ENCODE measurements around the gene CRHR2. TPM values are rescaled to one million over a fixed set of nuclear protein-coding genes. Genes with fewer than 3 reads are reported as not detected.

The CRHR2 gene
- polyA plus RNA-seq, 1 of the 3 experiments (the other 2 are of a cell fraction): not detected

GRCh38 chr7:30713392-30713791 is 31.1 kb upstream of the CRHR2 start:
- no peaks in the 10 kb centered on the region for H3K79me2 ChIP-seq (ENCODE audit: insufficient read depth)
- ChIA-PET CTCF (interaction anchor here (0.8 to 1.1 kb wide), 3 partner anchors 21 to 27 kb away, joined by 3 to 4 read pairs (median 3); no protein-coding TSS in a partner anchor), POLR2A (no interaction called here)
- WGBS (ENCODE audit: low lambda C conversion rate): 43% methylated on average over 5 of the region's 6 CpGs
- no peaks in the 10 kb centered on the region for H3K36me3 ChIP-seq (replicated peaks in 1 of 2; ENCODE audit: control insufficient read depth in 1 of 2, insufficient read depth in 2 of 2, low read length in 1 of 2)
- no peaks in the 10 kb centered on the region; the same call in 1 of the 2 replicates for H3K9me3 ChIP-seq
- no peaks in the 10 kb centered on the region for H4K20me1 ChIP-seq (ENCODE audit: insufficient read depth)
- H2AFZ ChIP-seq (ENCODE audit: low read depth): no peak overlapping the region
- DNase-seq: no peak
- H3K9me2 ChIP-seq: no peaks in the 10 kb centered on the region
- H3K4me2 ChIP-seq: no peak overlapping the region
- TF ChIP-seq FOSL2 (IDR thresholded peaks at IDR 0.05; ENCODE audit: borderline replicate concordance, low read depth): no peak
- no peak for TF ChIP-seq MXI1 (IDR thresholded peaks at IDR 0.05; ENCODE audit: low read depth, low read length)
- TF ChIP-seq NFIC (IDR thresholded peaks at IDR 0.05; ENCODE audit: borderline replicate concordance): no peak
- TF ChIP-seq, protein P1, sequence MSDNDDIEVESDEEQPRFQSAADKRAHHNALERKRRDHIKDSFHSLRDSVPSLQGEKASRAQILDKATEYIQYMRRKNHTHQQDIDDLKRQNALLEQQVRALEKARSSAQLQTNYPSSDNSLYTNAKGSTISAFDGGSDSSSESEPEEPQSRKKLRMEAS (IDR thresholded peaks at IDR 0.05; ENCODE audit: low read depth): no peak
- no peaks in the 10 kb centered on the region for H3K4me1 ChIP-seq (ENCODE audit: control insufficient read depth in 1 of 2, insufficient read depth in 2 of 2, low read depth in 1 of 2, low read length in 1 of 2)
- H3K27me3 ChIP-seq (ENCODE audit: insufficient read depth): no peaks in the 10 kb centered on the region; the same call in 1 of the 2 replicates
- no peak overlapping the region for H3K9ac ChIP-seq
- H3F3A ChIP-seq (replicated peaks; ENCODE audit: insufficient read depth): no peaks in the 10 kb centered on the region
- no peak overlapping the region for H3K4me3 ChIP-seq (ENCODE audit: low read depth in 2 of 2, low read length in 1 of 2)
- no peak overlapping the region for H3K27ac ChIP-seq (ENCODE audit: low read depth in 2 of 2, low read length in 1 of 2)

- H3K27ac ChIP-seq (ENCODE audit: low read depth in 2 of 2, low read length in 1 of 2): no peak overlapping the region
- H3K4me2 ChIP-seq: no peak overlapping the region
- POLR2A ChIA-PET: no interaction called here
- CTCF ChIA-PET: interaction anchor here (1.0 to 4.0 kb wide), 4 partner anchors 9 to 29 kb away, joined by 4 to 19 read pairs (median 12); partner anchors contain the start of gene CRHR2
- no peaks in the 10 kb centered on the region for H3K9me2 ChIP-seq
- no peaks in the 10 kb centered on the region for H3K9me3 ChIP-seq
- no peak for DNase-seq
- H3K79me2 ChIP-seq (ENCODE audit: insufficient read depth): no peaks in the 10 kb centered on the region
- H3K4me1 ChIP-seq (ENCODE audit: control insufficient read depth in 1 of 2, insufficient read depth in 2 of 2, low read depth in 1 of 2, low read length in 1 of 2): peaks cover 0 to 1% of the 10 kb centered on the region in 2 experiments; a peak in 1 of 4 replicates
- no peaks in the 10 kb centered on the region; the same call in none of the 2 replicates for H3K27me3 ChIP-seq (ENCODE audit: insufficient read depth)
- no peak overlapping the region for H3K9ac ChIP-seq
- no peaks in the 10 kb centered on the region for H3F3A ChIP-seq (replicated peaks; ENCODE audit: insufficient read depth)
- no peaks in the 10 kb centered on the region for H4K20me1 ChIP-seq (ENCODE audit: insufficient read depth)
- no peak overlapping the region for H3K4me3 ChIP-seq (ENCODE audit: low read depth in 2 of 2, low read length in 1 of 2)
- H2AFZ ChIP-seq (ENCODE audit: low read depth): no peak overlapping the region
- no peaks in the 10 kb centered on the region for H3K36me3 ChIP-seq (replicated peaks in 1 of 2; ENCODE audit: control insufficient read depth in 1 of 2, insufficient read depth in 2 of 2, low read length in 1 of 2)
- WGBS (ENCODE audit: low lambda C conversion rate): 55% methylated on average over 4 of the region's 4 CpGs
- TF ChIP-seq RAD21 (IDR thresholded peaks at IDR 0.05; ENCODE audit: low read length): no peak
- TF ChIP-seq SMC3 (IDR thresholded peaks at IDR 0.05; ENCODE audit: low read depth, low read length): no peak
- TF ChIP-seq GABPA (IDR thresholded peaks at IDR 0.05; ENCODE audit: low read depth): no peak
- TF ChIP-seq TAF1 (IDR thresholded peaks at IDR 0.05; ENCODE audit: borderline replicate concordance, low read depth, low read length): no peak
- no peak for TF ChIP-seq SIN3A (IDR thresholded peaks at IDR 0.05; ENCODE audit: borderline replicate concordance, low read depth, low read length)
- no peak for TF ChIP-seq MEF2A (IDR thresholded peaks at IDR 0.05; ENCODE audit: borderline replicate concordance, low read depth)
- no peak for TF ChIP-seq FOXM1 (IDR thresholded peaks at IDR 0.05; ENCODE audit: low read depth)
- TF ChIP-seq EZH2phosphoT487 (IDR thresholded peaks at IDR 0.05; ENCODE audit: borderline replicate concordance, low read depth): no peak
- TF ChIP-seq, protein P1 (IDR thresholded peaks at IDR 0.05; ENCODE audit: low read depth): no peak
- TF ChIP-seq RFX5 (IDR thresholded peaks at IDR 0.05; ENCODE audit: low read length): no peak
- no peak for TF ChIP-seq FOSL2 (IDR thresholded peaks at IDR 0.05; ENCODE audit: borderline replicate concordance, low read depth)
- TF ChIP-seq EP300 (IDR thresholded peaks at IDR 0.05; ENCODE audit: borderline replicate concordance in 1 of 2, low read depth in 1 of 2, low read length in 1 of 2): no peak
- no peak for TF ChIP-seq FOXJ3 (CRISPR knock-in tag; IDR thresholded peaks at IDR 0.05)
- TF ChIP-seq, protein P2, sequence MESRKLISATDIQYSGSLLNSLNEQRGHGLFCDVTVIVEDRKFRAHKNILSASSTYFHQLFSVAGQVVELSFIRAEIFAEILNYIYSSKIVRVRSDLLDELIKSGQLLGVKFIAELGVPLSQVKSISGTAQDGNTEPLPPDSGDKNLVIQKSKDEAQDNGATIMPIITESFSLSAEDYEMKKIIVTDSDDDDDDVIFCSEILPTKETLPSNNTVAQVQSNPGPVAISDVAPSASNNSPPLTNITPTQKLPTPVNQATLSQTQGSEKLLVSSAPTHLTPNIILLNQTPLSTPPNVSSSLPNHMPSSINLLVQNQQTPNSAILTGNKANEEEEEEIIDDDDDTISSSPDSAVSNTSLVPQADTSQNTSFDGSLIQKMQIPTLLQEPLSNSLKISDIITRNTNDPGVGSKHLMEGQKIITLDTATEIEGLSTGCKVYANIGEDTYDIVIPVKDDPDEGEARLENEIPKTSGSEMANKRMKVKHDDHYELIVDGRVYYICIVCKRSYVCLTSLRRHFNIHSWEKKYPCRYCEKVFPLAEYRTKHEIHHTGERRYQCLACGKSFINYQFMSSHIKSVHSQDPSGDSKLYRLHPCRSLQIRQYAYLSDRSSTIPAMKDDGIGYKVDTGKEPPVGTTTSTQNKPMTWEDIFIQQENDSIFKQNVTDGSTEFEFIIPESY (IDR thresholded peaks at IDR 0.05; ENCODE audit: borderline replicate concordance, low read depth): no peak
- TF ChIP-seq USF1 (IDR thresholded peaks at IDR 0.05; ENCODE audit: borderline replicate concordance, low read depth): no peak
- no peak for TF ChIP-seq TCF12 (IDR thresholded peaks at IDR 0.05)
- TF ChIP-seq, protein P3, sequence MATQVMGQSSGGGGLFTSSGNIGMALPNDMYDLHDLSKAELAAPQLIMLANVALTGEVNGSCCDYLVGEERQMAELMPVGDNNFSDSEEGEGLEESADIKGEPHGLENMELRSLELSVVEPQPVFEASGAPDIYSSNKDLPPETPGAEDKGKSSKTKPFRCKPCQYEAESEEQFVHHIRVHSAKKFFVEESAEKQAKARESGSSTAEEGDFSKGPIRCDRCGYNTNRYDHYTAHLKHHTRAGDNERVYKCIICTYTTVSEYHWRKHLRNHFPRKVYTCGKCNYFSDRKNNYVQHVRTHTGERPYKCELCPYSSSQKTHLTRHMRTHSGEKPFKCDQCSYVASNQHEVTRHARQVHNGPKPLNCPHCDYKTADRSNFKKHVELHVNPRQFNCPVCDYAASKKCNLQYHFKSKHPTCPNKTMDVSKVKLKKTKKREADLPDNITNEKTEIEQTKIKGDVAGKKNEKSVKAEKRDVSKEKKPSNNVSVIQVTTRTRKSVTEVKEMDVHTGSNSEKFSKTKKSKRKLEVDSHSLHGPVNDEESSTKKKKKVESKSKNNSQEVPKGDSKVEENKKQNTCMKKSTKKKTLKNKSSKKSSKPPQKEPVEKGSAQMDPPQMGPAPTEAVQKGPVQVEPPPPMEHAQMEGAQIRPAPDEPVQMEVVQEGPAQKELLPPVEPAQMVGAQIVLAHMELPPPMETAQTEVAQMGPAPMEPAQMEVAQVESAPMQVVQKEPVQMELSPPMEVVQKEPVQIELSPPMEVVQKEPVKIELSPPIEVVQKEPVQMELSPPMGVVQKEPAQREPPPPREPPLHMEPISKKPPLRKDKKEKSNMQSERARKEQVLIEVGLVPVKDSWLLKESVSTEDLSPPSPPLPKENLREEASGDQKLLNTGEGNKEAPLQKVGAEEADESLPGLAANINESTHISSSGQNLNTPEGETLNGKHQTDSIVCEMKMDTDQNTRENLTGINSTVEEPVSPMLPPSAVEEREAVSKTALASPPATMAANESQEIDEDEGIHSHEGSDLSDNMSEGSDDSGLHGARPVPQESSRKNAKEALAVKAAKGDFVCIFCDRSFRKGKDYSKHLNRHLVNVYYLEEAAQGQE (IDR thresholded peaks at IDR 0.05; ENCODE audit: low read depth, low read length): no peak
- TF ChIP-seq, protein P4, sequence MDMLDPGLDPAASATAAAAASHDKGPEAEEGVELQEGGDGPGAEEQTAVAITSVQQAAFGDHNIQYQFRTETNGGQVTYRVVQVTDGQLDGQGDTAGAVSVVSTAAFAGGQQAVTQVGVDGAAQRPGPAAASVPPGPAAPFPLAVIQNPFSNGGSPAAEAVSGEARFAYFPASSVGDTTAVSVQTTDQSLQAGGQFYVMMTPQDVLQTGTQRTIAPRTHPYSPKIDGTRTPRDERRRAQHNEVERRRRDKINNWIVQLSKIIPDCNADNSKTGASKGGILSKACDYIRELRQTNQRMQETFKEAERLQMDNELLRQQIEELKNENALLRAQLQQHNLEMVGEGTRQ (IDR thresholded peaks at IDR 0.05; ENCODE audit: borderline replicate concordance, low read depth, low read length): no peak
Observed at GRCh38 chr7:30710669-30711068, 28.4 kb upstream of the CRHR2 start.
